ENCODE measurements around the gene RFPL3. TPM values are rescaled to one million over a fixed set of nuclear protein-coding genes. Genes with fewer than 3 reads are reported as not detected.
"Not testable (repeated sequence)": the region's sequence is repeated elsewhere in the genome, so short reads cannot be mapped to it uniquely, and the experiment has no call there.

Gene RFPL3
- total RNA-seq: not detected

DNA sequence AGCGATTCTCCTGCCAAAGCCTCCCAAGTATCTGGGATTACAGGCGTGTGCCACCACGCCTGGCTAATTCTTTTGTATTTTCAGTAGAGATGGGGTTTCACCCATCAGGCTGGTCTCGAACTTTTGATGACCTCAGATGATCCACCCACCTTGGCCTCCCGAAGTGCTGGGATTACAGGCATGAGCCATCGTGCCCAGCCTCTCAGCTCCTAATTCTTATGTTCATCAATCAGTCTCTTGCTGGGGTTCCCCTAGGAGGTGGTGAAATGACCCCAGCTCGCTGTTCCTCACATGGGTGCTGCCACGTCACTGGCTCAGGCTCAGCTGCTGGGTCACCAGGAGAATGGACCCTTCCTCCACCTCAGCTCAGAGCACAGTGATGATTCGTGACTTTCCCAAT lies at the start of gene RFPL3:
RFPL3 (plus strand) TSS at position 301 of the 400 bp plus-strand sequence. CDS start 205 bp downstream, outside the sequence.
- H3K9me3 Mint-ChIP-seq; H3K27me3 Mint-ChIP-seq (ENCODE audit: low read depth); H3K36me3 Mint-ChIP-seq (ENCODE audit: insufficient read depth); DNase-seq; ATAC-seq; H3K4me1 Mint-ChIP-seq (ENCODE audit: low read depth); H3K4me3 Mint-ChIP-seq: not testable (repeated sequence)

DNA sequence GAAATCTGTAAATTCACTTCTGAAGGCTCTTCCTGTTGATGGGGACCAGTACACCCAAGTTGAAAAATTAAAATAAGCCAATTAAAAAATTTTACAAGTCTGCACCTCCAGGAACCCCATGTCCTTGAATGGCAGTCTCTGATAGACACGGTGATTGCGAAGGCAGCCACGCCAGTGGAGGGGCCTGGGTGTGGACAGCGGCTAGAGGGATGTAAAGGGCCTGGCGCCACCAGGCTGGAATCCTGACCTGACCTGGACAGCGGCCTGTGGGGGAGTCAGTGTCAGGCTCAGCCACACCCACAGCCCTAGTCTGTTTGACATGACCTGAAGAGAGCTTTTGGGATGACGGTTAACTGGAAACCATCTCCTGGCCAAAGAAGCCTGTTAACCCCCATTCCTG lies 49.5 kb upstream of the RFPL3 start:
- H3K27me3 Mint-ChIP-seq (ENCODE audit: low read depth): peaks cover 50% of the 10 kb centered on the region
- ATAC-seq (no peak), DNase-seq (no peak)
- no peaks in the 10 kb centered on the region for H3K9me3 Mint-ChIP-seq
- no peaks in the 10 kb centered on the region for H3K4me1 Mint-ChIP-seq (ENCODE audit: low read depth)
- H3K4me3 Mint-ChIP-seq: no peak overlapping the region
- no peaks in the 10 kb centered on the region for H3K36me3 Mint-ChIP-seq (ENCODE audit: insufficient read depth)

DNA sequence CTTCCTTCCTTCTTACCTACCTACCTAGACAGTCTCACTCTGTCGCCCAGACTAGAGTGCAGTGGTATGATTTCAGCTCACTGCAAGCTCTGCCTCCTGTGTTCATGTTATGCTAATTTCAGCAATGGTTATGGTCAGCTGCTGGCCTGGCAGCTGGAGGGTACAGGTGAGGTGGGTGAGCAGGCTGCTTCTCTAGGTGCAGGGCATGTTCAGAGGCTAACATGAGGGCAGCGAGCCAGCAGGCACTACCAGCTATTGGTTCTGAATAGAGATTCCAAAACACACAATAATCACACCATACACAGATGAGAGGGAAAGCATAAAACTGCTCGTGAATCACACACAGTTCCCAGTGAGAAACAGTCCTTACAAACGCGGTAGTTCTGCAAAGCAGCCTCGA lies 48.7 kb upstream of the RFPL3 start:
- Mint-ChIP-seq H3K4me1 (ENCODE audit: low read depth) (no peaks in the 10 kb centered on the region), H3K4me3 (no peak overlapping the region), H3K36me3 (ENCODE audit: insufficient read depth) (no peaks in the 10 kb centered on the region), H3K9me3 (no peaks in the 10 kb centered on the region), H3K27me3 (ENCODE audit: low read depth) (peaks cover 56% of the 10 kb centered on the region)
- no peak for DNase-seq
- ATAC-seq: no peak

- H3K36me3 Mint-ChIP-seq (ENCODE audit: insufficient read depth): no peaks in the 10 kb centered on the region
Measured at GRCh38 chr22:32309585-32310251, 47.9 kb upstream of the RFPL3 start.

DNA sequence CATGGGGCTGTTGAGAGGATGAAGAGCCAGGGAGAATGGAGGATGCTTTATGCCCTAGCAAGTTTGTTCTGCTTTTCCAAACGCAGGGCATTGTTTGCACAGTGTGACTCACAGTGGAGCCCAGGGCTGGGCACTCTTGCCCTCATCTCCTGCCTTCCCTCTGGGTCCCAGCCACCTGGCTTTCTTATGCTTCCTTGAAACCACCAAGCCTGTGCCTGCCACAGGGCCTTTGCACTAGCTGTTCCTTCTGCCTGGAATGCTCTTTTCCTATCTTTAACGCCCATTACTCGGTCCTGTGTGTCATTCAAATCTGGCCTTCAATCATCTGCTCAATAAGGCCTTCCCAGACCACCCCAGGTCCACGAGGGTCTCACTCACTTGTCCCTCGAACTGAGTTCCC lies 46.9 kb upstream of the RFPL3 start:
- H3K27me3 Mint-ChIP-seq (ENCODE audit: low read depth): peaks cover 39% of the 10 kb centered on the region
- H3K4me3 Mint-ChIP-seq: no peak overlapping the region
- H3K4me1 Mint-ChIP-seq (ENCODE audit: low read depth): no peaks in the 10 kb centered on the region
- no peaks in the 10 kb centered on the region for H3K9me3 Mint-ChIP-seq
- DNase-seq: no peak
- ATAC-seq: no peak
- H3K36me3 Mint-ChIP-seq (ENCODE audit: insufficient read depth): no peaks in the 10 kb centered on the region

More at GRCh38 chr22:32309585-32310251, 47.9 kb upstream of the RFPL3 start:
- DNase-seq: no peak
- ATAC-seq: no peak
- Mint-ChIP-seq H3K27me3 (ENCODE audit: low read depth) (peaks cover 49% of the 10 kb centered on the region), H3K4me1 (ENCODE audit: low read depth) (no peaks in the 10 kb centered on the region), H3K9me3 (no peaks in the 10 kb centered on the region), H3K4me3 (no peak overlapping the region)

GRCh38 chr22:32311551-32312071 lies 46.1 kb upstream of the RFPL3 start:
- Mint-ChIP-seq H3K4me1 (ENCODE audit: low read depth) (no peaks in the 10 kb centered on the region), H3K4me3 (no peak overlapping the region), H3K9me3 (no peaks in the 10 kb centered on the region), H3K36me3 (ENCODE audit: insufficient read depth) (no peaks in the 10 kb centered on the region), H3K27me3 (ENCODE audit: low read depth) (peaks cover 31% of the 10 kb centered on the region)
- no peak for DNase-seq
- ATAC-seq: no peak

GRCh38 chr22:32312748-32313147 lies 44.9 kb upstream of the RFPL3 start:
- no peak for DNase-seq
- Mint-ChIP-seq H3K27me3 (ENCODE audit: low read depth) (peaks cover 24% of the 10 kb centered on the region), H3K9me3 (no peaks in the 10 kb centered on the region), H3K4me1 (ENCODE audit: low read depth) (no peaks in the 10 kb centered on the region), H3K36me3 (ENCODE audit: insufficient read depth) (no peaks in the 10 kb centered on the region), H3K4me3 (no peak overlapping the region)
- no peak for ATAC-seq

- Mint-ChIP-seq H3K27me3 (ENCODE audit: low read depth) (peaks cover 19% of the 10 kb centered on the region), H3K4me3 (no peak overlapping the region), H3K4me1 (ENCODE audit: low read depth) (no peaks in the 10 kb centered on the region), H3K36me3 (ENCODE audit: insufficient read depth) (no peaks in the 10 kb centered on the region), H3K9me3 (no peaks in the 10 kb centered on the region)
- ATAC-seq (no peak), DNase-seq (no peak)
Measured at GRCh38 chr22:32313532-32313931, 44.1 kb upstream of the RFPL3 start.

DNA sequence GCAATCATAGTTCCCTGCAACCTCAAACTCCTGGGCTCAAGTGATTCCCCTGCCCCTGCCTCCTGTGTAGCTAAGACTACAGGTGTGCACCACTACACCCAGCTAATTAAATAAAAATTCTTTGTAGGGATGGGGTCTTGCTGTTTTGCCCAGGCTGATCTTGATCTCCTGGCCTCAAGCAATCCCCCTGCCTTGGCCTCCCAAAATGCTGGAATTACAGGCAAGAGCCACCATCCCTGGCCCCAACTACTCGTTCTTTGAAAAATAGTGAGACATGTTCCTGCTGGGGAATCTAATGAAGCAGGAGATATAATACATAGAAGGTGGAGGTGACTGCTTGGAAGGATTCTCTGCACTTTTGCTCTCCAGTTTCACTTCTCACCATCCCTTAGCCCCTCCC lies 40.1 kb upstream of the RFPL3 start:
- no peak for DNase-seq
- Mint-ChIP-seq H3K27me3 (ENCODE audit: low read depth) (peaks cover 21% of the 10 kb centered on the region), H3K36me3 (ENCODE audit: insufficient read depth) (no peaks in the 10 kb centered on the region), H3K4me1 (ENCODE audit: low read depth) (no peaks in the 10 kb centered on the region), H3K9me3 (no peaks in the 10 kb centered on the region), H3K4me3 (no peak overlapping the region)
- ATAC-seq: no peak

DNA sequence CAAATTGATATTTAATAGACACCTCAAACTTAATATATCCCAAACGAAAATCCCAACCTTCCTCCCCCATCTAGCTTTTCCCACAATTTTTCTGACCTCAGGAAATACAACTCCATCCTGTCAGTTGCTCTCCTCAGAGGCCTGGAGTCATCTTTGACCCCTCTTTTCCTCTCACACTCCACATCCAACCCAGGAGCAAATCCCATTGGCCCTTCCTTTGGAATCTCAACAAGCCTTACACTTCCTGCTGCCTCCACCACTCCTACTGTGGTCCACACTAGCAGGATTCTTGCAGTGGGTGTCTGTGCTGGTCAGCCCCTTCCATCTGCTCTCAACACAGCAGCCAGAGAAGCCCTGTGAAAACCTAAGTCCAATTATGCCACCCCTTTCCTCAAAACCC lies 39.3 kb upstream of the RFPL3 start:
- ATAC-seq: no peak
- Mint-ChIP-seq H3K4me1 (ENCODE audit: low read depth) (no peaks in the 10 kb centered on the region), H3K36me3 (ENCODE audit: insufficient read depth) (no peaks in the 10 kb centered on the region), H3K4me3 (no peak overlapping the region), H3K27me3 (ENCODE audit: low read depth) (peaks cover 19% of the 10 kb centered on the region), H3K9me3 (no peaks in the 10 kb centered on the region)
- no peak for DNase-seq

GRCh38 chr22:32319861-32320406 lies 37.7 kb upstream of the RFPL3 start:
- ATAC-seq (no peak), DNase-seq (no peak)
- H3K9me3 Mint-ChIP-seq: no peaks in the 10 kb centered on the region
- H3K27me3 Mint-ChIP-seq (ENCODE audit: low read depth): peaks cover 13% of the 10 kb centered on the region
- H3K4me3 Mint-ChIP-seq: no peak overlapping the region
- H3K36me3 Mint-ChIP-seq (ENCODE audit: insufficient read depth): no peaks in the 10 kb centered on the region
- H3K4me1 Mint-ChIP-seq (ENCODE audit: low read depth): no peaks in the 10 kb centered on the region

GRCh38 chr22:32322986-32323385 lies 34.7 kb upstream of the RFPL3 start:
- Mint-ChIP-seq H3K27me3 (ENCODE audit: low read depth) (peaks cover 12% of the 10 kb centered on the region), H3K4me1 (ENCODE audit: low read depth) (no peaks in the 10 kb centered on the region), H3K36me3 (ENCODE audit: insufficient read depth) (no peaks in the 10 kb centered on the region), H3K4me3 (no peak overlapping the region), H3K9me3 (no peaks in the 10 kb centered on the region)
- DNase-seq (no peak), ATAC-seq (no peak)

GRCh38 chr22:32323513-32324164 lies 34.0 kb upstream of the RFPL3 start:
- Mint-ChIP-seq H3K9me3 (no peaks in the 10 kb centered on the region), H3K36me3 (ENCODE audit: insufficient read depth) (no peaks in the 10 kb centered on the region), H3K4me1 (ENCODE audit: low read depth) (no peaks in the 10 kb centered on the region), H3K27me3 (ENCODE audit: low read depth) (peaks cover 11% of the 10 kb centered on the region), H3K4me3 (no peak overlapping the region)
- ATAC-seq: no peak
- no peak for DNase-seq

DNA sequence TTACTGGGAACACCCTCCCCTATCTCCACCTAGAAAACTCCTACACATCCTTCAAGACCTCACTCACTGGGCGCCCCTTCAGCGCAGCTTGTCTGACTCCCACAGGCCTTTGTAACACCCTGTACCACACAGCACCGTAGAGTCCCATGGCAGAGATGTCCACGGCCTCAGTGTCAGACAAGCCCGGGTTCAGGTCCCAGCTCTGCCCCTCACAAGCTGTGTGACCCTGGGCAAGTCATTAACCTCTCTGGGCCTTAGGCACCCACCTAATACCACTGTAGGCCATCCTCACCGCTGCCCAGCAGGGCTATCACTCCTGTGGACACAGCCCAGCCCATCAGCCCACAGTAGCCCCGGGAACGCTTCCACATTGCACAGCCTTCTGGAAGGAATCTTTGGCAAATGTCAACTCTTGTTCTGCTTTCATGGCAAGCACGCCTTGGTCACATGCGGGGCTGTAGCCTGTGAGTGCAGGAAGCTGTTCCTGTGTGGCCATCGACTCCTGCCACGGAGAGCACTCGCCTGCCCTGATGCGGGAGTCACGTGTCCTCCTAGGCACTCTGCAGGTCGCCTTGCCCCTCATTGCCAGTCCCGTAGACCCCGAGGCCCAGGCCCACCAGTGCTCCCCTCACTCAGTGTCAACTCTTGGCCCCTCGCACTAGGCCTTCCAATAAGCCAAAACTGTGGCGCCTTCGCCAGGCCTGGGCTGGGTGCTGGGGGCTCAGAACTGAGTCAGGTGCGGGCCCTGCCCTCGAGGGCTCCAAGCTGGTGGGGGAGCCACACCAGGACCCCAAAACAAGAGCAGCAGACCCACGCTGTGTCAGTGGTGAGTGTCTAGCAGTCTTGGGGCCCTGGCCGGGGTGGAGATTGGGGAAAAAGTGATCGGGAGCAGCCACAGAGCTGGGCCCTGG lies 32.9 kb upstream of the RFPL3 start:
- Mint-ChIP-seq H3K9me3 (no peaks in the 10 kb centered on the region), H3K36me3 (ENCODE audit: insufficient read depth) (no peaks in the 10 kb centered on the region), H3K27me3 (ENCODE audit: low read depth) (peaks cover 7% of the 10 kb centered on the region), H3K4me3 (no peak overlapping the region), H3K4me1 (ENCODE audit: low read depth) (no peaks in the 10 kb centered on the region)
- DNase-seq (no peak), ATAC-seq (no peak)
